C1 segment of cervical spinal cord (tissue), 14 donors: ENCODE results near the gene YBX1.
"Not testable (repeated sequence)": the region's sequence is repeated elsewhere in the genome, so short reads cannot be mapped to it uniquely, and the experiment has no call there.

Source experiments
- DNase-seq, 14 donors: peaks; one replicate each; lab custom pipeline; 2025; lab: John Stamatoyannopoulos, UW

The YBX1 gene

DNA sequence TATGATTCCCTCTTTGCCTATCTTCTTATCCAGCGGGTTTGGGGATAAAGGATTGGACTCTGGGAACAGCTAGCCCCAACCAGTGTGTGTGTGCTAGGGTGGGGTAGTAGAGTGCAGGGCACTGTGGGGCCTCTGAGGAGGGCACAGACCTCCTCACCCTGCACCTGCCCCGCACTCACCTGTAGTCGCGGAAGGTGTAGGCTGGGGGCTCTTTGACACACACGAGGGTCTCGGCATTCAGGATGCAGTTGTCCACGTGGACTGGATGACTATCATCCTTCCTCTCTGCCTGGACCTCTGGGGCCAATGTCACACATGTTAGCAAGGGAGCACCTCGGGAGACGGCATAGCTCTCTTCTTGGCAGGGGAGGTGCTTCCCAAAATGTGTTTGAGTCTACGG is 65.8 kb downstream of the YBX1 start:
- DNase-seq = no peak

DNA sequence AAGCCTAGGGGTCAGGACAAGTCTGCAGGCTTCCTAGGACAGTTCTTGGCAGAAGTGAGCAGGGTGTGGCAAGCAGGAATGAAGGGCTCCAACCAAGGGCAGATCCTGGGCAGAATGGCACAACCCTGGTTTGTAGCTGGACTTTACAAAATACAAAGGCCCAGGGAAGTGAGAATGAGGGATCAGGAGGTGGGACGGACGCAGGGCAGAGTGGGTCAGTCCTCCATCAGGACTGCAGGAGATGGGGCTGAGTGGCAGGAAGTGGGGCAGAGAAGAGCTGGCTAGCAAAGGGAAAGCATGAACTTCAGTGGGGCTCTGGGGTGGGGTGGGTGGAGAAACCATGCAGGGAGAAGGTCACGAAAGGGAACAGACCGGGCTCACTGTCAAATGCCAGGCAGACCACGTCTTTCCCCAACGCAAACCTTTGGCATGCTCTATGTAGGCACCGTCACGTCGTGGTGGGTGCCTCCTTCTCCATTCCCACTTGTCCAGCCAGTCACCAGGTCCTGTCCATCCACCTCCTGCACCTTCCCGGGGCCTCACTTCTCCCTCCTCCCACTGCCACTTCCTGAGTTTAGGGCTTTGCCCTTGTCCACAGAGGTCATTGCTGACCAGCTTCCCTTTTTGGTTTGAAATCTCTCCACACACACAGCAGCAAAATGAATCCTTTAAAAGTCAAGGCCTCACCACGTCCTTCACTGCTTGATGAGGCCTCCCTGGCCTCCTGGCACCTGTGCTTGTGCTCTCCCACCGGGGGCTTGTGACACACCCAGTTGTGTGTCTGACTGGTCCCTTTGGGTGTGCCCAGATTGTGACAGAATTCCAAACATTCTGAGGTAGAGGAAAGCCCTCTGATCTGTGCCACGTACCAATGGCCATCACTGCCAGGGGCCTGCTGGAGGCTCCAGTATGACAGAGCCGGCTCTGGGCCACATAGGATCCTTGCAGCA is 66.5 kb downstream of the YBX1 start:
- DNase-seq = no peak

- no peak for DNase-seq
These were observed 67.8 kb downstream of the YBX1 start for GRCh38 chr1:42750041-42750440.

GRCh38 chr1:42751511-42752070 is 69.4 kb downstream of the YBX1 start:
- DNase-seq = not testable (repeated sequence)

GRCh38 chr1:42752284-42752683 is 70.1 kb downstream of the YBX1 start:
- no peak for DNase-seq

- no peak for DNase-seq
These were observed 70.9 kb downstream of the YBX1 start for GRCh38 chr1:42753070-42753469.
